IPS-18c (cell line): ENCODE measurements around the gene SFT2D1.
A peak's percentile ranks its signal among the peaks of the same experiment; 100 is the strongest.
"Not testable (repeated sequence)": the region's sequence is repeated elsewhere in the genome, so short reads cannot be mapped to it uniquely, and the experiment has no call there.

Source experiments
- H3K4me3 ChIP-seq: 2 replicates; pipeline ENCODE4 v1.7.0; 2013; ENCODE audit warnings: low read depth, mild to moderate bottlenecking, low read length, moderate library complexity; ENCODE audit not compliant: insufficient read depth
- H3K9me3 ChIP-seq: one replicate; pipeline ENCODE4 v1.6.1; 2013; ENCODE audit warnings: mild to moderate bottlenecking, low read length, moderate library complexity; ENCODE audit not compliant: control insufficient read depth, insufficient read depth

Gene SFT2D1

GRCh38 chr6:166344921-166345320 lies 2.6 kb upstream of the SFT2D1 start:
- H3K9me3 ChIP-seq, H3K4me3 ChIP-seq: not testable (repeated sequence)

- H3K9me3 ChIP-seq = no peaks in the 10 kb centered on the region
- H3K4me3 ChIP-seq = no peak overlapping the region
Observed at GRCh38 chr6:166344240-166344639, 1.9 kb upstream of the SFT2D1 start.

- peak overlapping the region; percentile 94 for H3K4me3 ChIP-seq
- no peaks in the 10 kb centered on the region for H3K9me3 ChIP-seq
Observed at GRCh38 chr6:166343150-166343487, 774 bp upstream of the SFT2D1 start.

GRCh38 chr6:166341977-166342348 lies 382 bp downstream of the SFT2D1 start:
- peak overlapping the region; percentile 94 for H3K4me3 ChIP-seq

GRCh38 chr6:166341464-166341863 lies 881 bp downstream of the SFT2D1 start:
- H3K9me3 ChIP-seq = no peaks in the 10 kb centered on the region

More at GRCh38 chr6:166341977-166342348, 382 bp downstream of the SFT2D1 start:
- no peaks in the 10 kb centered on the region for H3K9me3 ChIP-seq

GRCh38 chr6:166338854-166339253 lies 3.5 kb downstream of the SFT2D1 start:
- Histone ChIP-seq H3K4me3 (no peak overlapping the region), H3K9me3 (no peaks in the 10 kb centered on the region)

More at GRCh38 chr6:166341464-166341863, 881 bp downstream of the SFT2D1 start:
- H3K4me3 ChIP-seq = peak overlapping the region; percentile 94

- Histone ChIP-seq H3K4me3 (no peak overlapping the region), H3K9me3 (no peaks in the 10 kb centered on the region)
Observed at GRCh38 chr6:166336847-166337246, 5.5 kb downstream of the SFT2D1 start.

- Histone ChIP-seq H3K9me3 (no peaks in the 10 kb centered on the region), H3K4me3 (no peak overlapping the region)
Observed at GRCh38 chr6:166335378-166336302, 6.7 kb downstream of the SFT2D1 start.

- H3K9me3 ChIP-seq = no peaks in the 10 kb centered on the region
- no peak overlapping the region for H3K4me3 ChIP-seq
Observed at GRCh38 chr6:166334878-166335277, 7.5 kb downstream of the SFT2D1 start.

- H3K9me3 ChIP-seq = no peaks in the 10 kb centered on the region
- no peak overlapping the region for H3K4me3 ChIP-seq
Observed at GRCh38 chr6:166333172-166333995, 9.0 kb downstream of the SFT2D1 start.

- H3K9me3 ChIP-seq = no peaks in the 10 kb centered on the region
- H3K4me3 ChIP-seq = no peak overlapping the region
Observed at GRCh38 chr6:166331503-166332415, 10.6 kb downstream of the SFT2D1 start.

- Histone ChIP-seq H3K4me3 (no peak overlapping the region), H3K9me3 (no peaks in the 10 kb centered on the region)
Observed at GRCh38 chr6:166330612-166331011, 11.7 kb downstream of the SFT2D1 start.

GRCh38 chr6:166325383-166326042 lies 16.8 kb downstream of the SFT2D1 start:
- H3K9me3 ChIP-seq = no peaks in the 10 kb centered on the region

GRCh38 chr6:166323395-166323794 lies 18.9 kb downstream of the SFT2D1 start:
- Histone ChIP-seq H3K4me3 (no peak overlapping the region), H3K9me3 (no peaks in the 10 kb centered on the region)

More at GRCh38 chr6:166325383-166326042, 16.8 kb downstream of the SFT2D1 start:
- no peak overlapping the region for H3K4me3 ChIP-seq

- H3K4me3 ChIP-seq = no peak overlapping the region
- H3K9me3 ChIP-seq = no peaks in the 10 kb centered on the region
Observed at GRCh38 chr6:166318649-166319600, 23.4 kb downstream of the SFT2D1 start.

- Histone ChIP-seq H3K9me3 (no peaks in the 10 kb centered on the region), H3K4me3 (no peak overlapping the region)
Observed at GRCh38 chr6:166318227-166318626, 24.1 kb downstream of the SFT2D1 start.
